Mammary epithelial cell (primary cell): ENCODE measurements around the gene FRMD5.

Experiments used
- CTCF ChIP-seq, 2 donors: IDR thresholded peaks in 1 of 2; conservative IDR thresholded peaks in 1 of 2; 2 replicates each; pipeline ENCODE4 v1.5.1; 2011 to 2012; ENCODE audit warnings: inconsistent platforms in 2 of 2, low read length in 2 of 2, mild to moderate bottlenecking in 2 of 2, control low read depth in 1 of 2, low read depth in 1 of 2; ENCODE audit not compliant: insufficient read depth in 1 of 2; ENCODE audit errors: extremely low read depth in 1 of 2
- EZH2 ChIP-seq: IDR thresholded peaks from 2 replicates; pipeline ENCODE4 v1.6.1; 2012; ENCODE audit warnings: low read length, inconsistent platforms, borderline replicate concordance

- TF ChIP-seq CTCF (conservative IDR thresholded peaks at IDR 0.05 in 1 of 2, IDR thresholded peaks at IDR 0.05 in 1 of 2; ENCODE audit: extremely low read depth in 1 of 2, insufficient read depth in 1 of 2, low read depth in 1 of 2, low read length in 2 of 2) (no peak), EZH2 (no peak)
These were observed 326.7 kb downstream of the FRMD5 start for GRCh38 chr15:43868406-43868805.
